ENCODE results near the gene POU6F1.

Gene POU6F1

GRCh38 chr12:51196547-51196946, 21.3 kb downstream of the POU6F1 start:
- DNase-seq = no peak

GRCh38 chr12:51195841-51196240, 22.0 kb downstream of the POU6F1 start:
- no peak for DNase-seq

- no peak for DNase-seq
Measured at GRCh38 chr12:51192284-51192671, 25.6 kb downstream of the POU6F1 start.

GRCh38 chr12:51191516-51192283, 26.2 kb downstream of the POU6F1 start:
- no peak for DNase-seq

GRCh38 chr12:51190820-51191219, 27.0 kb downstream of the POU6F1 start:
- no peak for DNase-seq

- no peak for DNase-seq
Measured at GRCh38 chr12:51189790-51190355, 28.0 kb downstream of the POU6F1 start.

GRCh38 chr12:51188359-51189051, 29.4 kb downstream of the POU6F1 start:
- no peak for DNase-seq

- no peak for DNase-seq
Measured at GRCh38 chr12:51187370-51187987, 30.4 kb downstream of the POU6F1 start.

- no peak for DNase-seq
Measured at GRCh38 chr12:51186465-51187085, 31.3 kb downstream of the POU6F1 start.

- DNase-seq = no peak
Measured at GRCh38 chr12:51185171-51185717, 32.6 kb downstream of the POU6F1 start.

GRCh38 chr12:51183816-51184215, 34.0 kb downstream of the POU6F1 start:
- DNase-seq = peak; percentile 3 to 50

- no peak for DNase-seq
Measured at GRCh38 chr12:51183349-51183748, 34.5 kb downstream of the POU6F1 start.

- no peak for DNase-seq
Measured at GRCh38 chr12:51181558-51181957, 36.3 kb downstream of the POU6F1 start.

- DNase-seq = no peak
Measured at GRCh38 chr12:51177897-51178296, 40.0 kb downstream of the POU6F1 start.

- DNase-seq = no peak
Measured at GRCh38 chr12:51174501-51174900, 43.4 kb downstream of the POU6F1 start.

GRCh38 chr12:51172515-51173431, 45.1 kb downstream of the POU6F1 start, which contains the start of gene TFCP2:
TFCP2 (minus strand) TSS chr12:51173135; CDS start chr12:51172422, 713 bp downstream.
- DNase-seq = peak; percentile 68 to 90

- no peak for DNase-seq
Measured at GRCh38 chr12:51171884-51172514, 45.9 kb downstream of the POU6F1 start.

GRCh38 chr12:51163795-51164194, 54.1 kb downstream of the POU6F1 start:
- no peak for DNase-seq

GRCh38 chr12:51162217-51162616, 55.6 kb downstream of the POU6F1 start:
- DNase-seq = no peak

- no peak for DNase-seq
Measured at GRCh38 chr12:51160814-51161459, 56.9 kb downstream of the POU6F1 start.
